ENCODE data around the gene IGFBP4. TPM values are rescaled to one million over a fixed set of nuclear protein-coding genes. Genes with fewer than 3 reads are reported as not detected.

IGFBP4 gene
- total RNA-seq, 2 donors from 2014 or later: 132 to 154 TPM

GRCh38 chr17:40415390-40415789 is 27.9 kb upstream of the IGFBP4 start:
- intact Hi-C loops (cut with DNase I): loop anchor here (5.0 to 10.0 kb wide), 2 partner anchors 58 to 101 kb away; no protein-coding TSS in a partner anchor
- no peaks in the 10 kb centered on the region for H3K36me3 ChIP-seq
- H3K27ac ChIP-seq: no peak overlapping the region
- no peaks in the 10 kb centered on the region for H3K27me3 ChIP-seq (replicated peaks; ENCODE audit: insufficient read depth)
- WGBS: 50% methylated on average over 3 of the region's 3 CpGs
- no peaks in the 10 kb centered on the region for H3K4me1 ChIP-seq (replicated peaks)
- H3K9me3 ChIP-seq: no peaks in the 10 kb centered on the region
- TF ChIP-seq, protein P1, sequence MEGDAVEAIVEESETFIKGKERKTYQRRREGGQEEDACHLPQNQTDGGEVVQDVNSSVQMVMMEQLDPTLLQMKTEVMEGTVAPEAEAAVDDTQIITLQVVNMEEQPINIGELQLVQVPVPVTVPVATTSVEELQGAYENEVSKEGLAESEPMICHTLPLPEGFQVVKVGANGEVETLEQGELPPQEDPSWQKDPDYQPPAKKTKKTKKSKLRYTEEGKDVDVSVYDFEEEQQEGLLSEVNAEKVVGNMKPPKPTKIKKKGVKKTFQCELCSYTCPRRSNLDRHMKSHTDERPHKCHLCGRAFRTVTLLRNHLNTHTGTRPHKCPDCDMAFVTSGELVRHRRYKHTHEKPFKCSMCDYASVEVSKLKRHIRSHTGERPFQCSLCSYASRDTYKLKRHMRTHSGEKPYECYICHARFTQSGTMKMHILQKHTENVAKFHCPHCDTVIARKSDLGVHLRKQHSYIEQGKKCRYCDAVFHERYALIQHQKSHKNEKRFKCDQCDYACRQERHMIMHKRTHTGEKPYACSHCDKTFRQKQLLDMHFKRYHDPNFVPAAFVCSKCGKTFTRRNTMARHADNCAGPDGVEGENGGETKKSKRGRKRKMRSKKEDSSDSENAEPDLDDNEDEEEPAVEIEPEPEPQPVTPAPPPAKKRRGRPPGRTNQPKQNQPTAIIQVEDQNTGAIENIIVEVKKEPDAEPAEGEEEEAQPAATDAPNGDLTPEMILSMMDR (IDR thresholded peaks at IDR 0.05): peak in 3 of 4 experiments; percentile 30 to 75 (median 64)
- no peak for TF ChIP-seq POLR2A (IDR thresholded peaks at IDR 0.05)
- TF ChIP-seq POLR2AphosphoS5 (IDR thresholded peaks at IDR 0.05): no peak
- DNase-seq (ENCODE audit: low spot score): no peak
- H3K4me3 ChIP-seq: no peak overlapping the region

DNA sequence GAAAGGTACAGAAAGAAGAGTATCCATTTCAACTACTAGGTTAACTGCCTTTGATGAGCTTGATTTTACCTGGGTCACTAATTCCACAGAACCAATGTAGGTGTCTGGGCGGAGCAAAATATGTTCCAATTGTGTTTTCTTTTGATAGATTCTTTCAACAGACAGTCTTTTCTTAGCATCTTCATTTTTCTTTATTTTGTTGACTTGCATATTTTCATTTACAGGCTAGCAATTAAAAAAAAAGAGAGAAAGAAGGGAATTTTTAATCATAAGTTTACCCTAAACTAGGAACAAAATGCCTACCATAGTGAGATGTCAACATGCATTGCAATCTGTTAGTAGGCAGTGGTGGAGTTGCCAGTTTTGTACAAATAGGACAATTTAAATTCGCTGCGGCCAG is 26.6 kb upstream of the IGFBP4 start:
- Histone ChIP-seq H3K36me3 (no peaks in the 10 kb centered on the region), H3K27me3 (replicated peaks; ENCODE audit: insufficient read depth) (no peaks in the 10 kb centered on the region), H3K27ac (no peak overlapping the region), H3K4me1 (replicated peaks) (no peaks in the 10 kb centered on the region), H3K4me3 (no peak overlapping the region), H3K9me3 (no peaks in the 10 kb centered on the region)
- TF ChIP-seq POLR2A (IDR thresholded peaks at IDR 0.05) (no peak), POLR2AphosphoS5 (IDR thresholded peaks at IDR 0.05) (no peak)
- TF ChIP-seq, protein P1 (IDR thresholded peaks at IDR 0.05): no peak
- intact Hi-C loops (cut with DNase I): loop anchor here (5.0 to 10.0 kb wide), 2 partner anchors 59 to 102 kb away; no protein-coding TSS in a partner anchor
- WGBS: 39% methylated on average over 3 of the region's 3 CpGs
- DNase-seq (ENCODE audit: low spot score): no peak

- intact Hi-C loops (cut with DNase I): loop anchor here (5.0 to 10.0 kb wide), 2 partner anchors 60 to 102 kb away; no protein-coding TSS in a partner anchor
- Histone ChIP-seq H3K4me1 (replicated peaks) (no peaks in the 10 kb centered on the region), H3K27ac (no peak overlapping the region), H3K4me3 (peak overlapping the region; percentile 34 to 37), H3K9me3 (no peaks in the 10 kb centered on the region), H3K36me3 (no peaks in the 10 kb centered on the region), H3K27me3 (replicated peaks; ENCODE audit: insufficient read depth) (no peaks in the 10 kb centered on the region)
- WGBS: under 1% methylated on average over 21 of the region's 21 CpGs
- DNase-seq (ENCODE audit: low spot score): no peak
- TF ChIP-seq, protein P1 (IDR thresholded peaks at IDR 0.05): no peak
- TF ChIP-seq POLR2A (IDR thresholded peaks at IDR 0.05) (no peak), POLR2AphosphoS5 (IDR thresholded peaks at IDR 0.05) (no peak)
These were observed 26.0 kb upstream of the IGFBP4 start for GRCh38 chr17:40417258-40417608.

- WGBS: under 1% methylated on average over 29 of the region's 49 CpGs
- peak within 1 kb of the TSS; percentile 24 to 69 for H3K27ac ChIP-seq
- TF ChIP-seq, protein P1 (IDR thresholded peaks at IDR 0.05): no peak
- TF ChIP-seq POLR2A (IDR thresholded peaks at IDR 0.05) (peak; percentile 35), POLR2AphosphoS5 (IDR thresholded peaks at IDR 0.05) (peak; percentile 99)
These were observed 25.4 kb upstream of the IGFBP4 start, which contains the start of gene TOP2A for GRCh38 chr17:40417609-40418427. Gene TOP2A (minus strand): TSS chr17:40417896. CDS start chr17:40417791, 105 bp downstream.

More at GRCh38 chr17:40417609-40418427, 25.4 kb upstream of the IGFBP4 start, which contains the start of gene TOP2A:
- Histone ChIP-seq H3K4me1 (replicated peaks) (no peaks in the 10 kb centered on the region), H3K9me3 (no peaks in the 10 kb centered on the region), H3K27me3 (replicated peaks; ENCODE audit: insufficient read depth) (no peaks in the 10 kb centered on the region), H3K4me3 (peak within 1 kb of the TSS; percentile 34 to 37), H3K36me3 (no peaks in the 10 kb centered on the region)
- DNase-seq (ENCODE audit: low spot score): peak; percentile 100
- intact Hi-C loops (cut with DNase I): loop anchor here (5.0 to 10.0 kb wide), 2 partner anchors 61 to 103 kb away; no protein-coding TSS in a partner anchor
